B cell (primary cell): ENCODE measurements around the gene HSD17B12. TPM values are rescaled to one million over a fixed set of nuclear protein-coding genes. Genes with fewer than 3 reads are reported as not detected.

Experiments used
- ATAC-seq: fragments of 200-7000 bp; cut with Tn5 transposase; one replicate; pipeline ENCODE4 v1.10.0; 2021; ENCODE audit warnings: low read depth, mild to moderate bottlenecking, moderate number of reproducible peaks, moderate library complexity
- CTCF ChIA-PET: fragments of 350-600 bp; sonication (Branson Sonifier 250); formaldehyde crosslinking; loops from one replicate; lab custom pipeline; 2021; ENCODE audit warnings: antibody characterized with exemption, inconsistent platforms; lab: Charles Lee
- POLR2A ChIA-PET: fragments of 350-600 bp; sonication (Branson Sonifier 250); formaldehyde crosslinking; loops from one replicate; lab custom pipeline; 2021; ENCODE audit warnings: antibody characterized with exemption; lab: Charles Lee
- DNase-seq: peaks from one replicate; pipeline ENCODE4 v3.0.0; 2013
- H2AFZ ChIP-seq: 2 replicates; pipeline ENCODE4 v1.6.1; 2012; ENCODE audit warnings: mild to moderate bottlenecking, low read depth, low read length; ENCODE audit not compliant: insufficient read depth, poor library complexity, severe bottlenecking
- H3K27ac ChIP-seq, 2 donors: 1 replicate in 1 of 2; 2 replicates in 1 of 2; pipeline ENCODE4 v1.5.1; 2012 to 2013; ENCODE audit warnings: low read length in 2 of 2, mild to moderate bottlenecking in 2 of 2, moderate library complexity in 1 of 2
- H3K27me3 ChIP-seq, 4 experiments: fragments of 200-600 bp in 1 of 4; sonication (generic) in 1 of 4; replicated peaks in 1 of 4; 1 replicate in 2 of 4; 2 replicates in 2 of 4; pipeline versions ENCODE4 v1.6.1 to v1.7.0; 2013 to 2016; ENCODE audit warnings: low read length in 3 of 4, mild to moderate bottlenecking in 2 of 4, mixed read lengths in 1 of 4, moderate library complexity in 1 of 4; ENCODE audit not compliant: insufficient read depth in 4 of 4, control insufficient read depth in 3 of 4; ENCODE audit errors: control extremely low read depth in 1 of 4
- H3K36me3 ChIP-seq, 2 experiments: replicated peaks in 1 of 2; 1 replicate in 1 of 2; 2 replicates in 1 of 2; pipeline versions ENCODE4 v1.6.1 to v1.7.1; 2013; ENCODE audit warnings: low read length in 1 of 2; ENCODE audit not compliant: insufficient read depth in 2 of 2, control insufficient read depth in 1 of 2; ENCODE audit errors: control extremely low read depth in 1 of 2, extremely low read depth in 1 of 2
- H3K4me1 ChIP-seq, 2 donors: fragments of 200-600 bp in 1 of 2; sonication (generic) in 1 of 2; 1 replicate in 1 of 2; 2 replicates in 1 of 2; pipeline versions ENCODE4 v1.5.1 to v1.6.1; 2013 to 2017; ENCODE audit warnings: low read length in 2 of 2; ENCODE audit not compliant: control insufficient read depth in 2 of 2, insufficient read depth in 2 of 2
- H3K4me2 ChIP-seq: replicated peaks from 2 replicates; pipeline ENCODE3; 2012; ENCODE audit warnings: mild to moderate bottlenecking, low read depth, low read length; ENCODE audit not compliant: poor library complexity, severe bottlenecking
- H3K4me3 ChIP-seq, 5 experiments: fragments of 200-600 bp in 1 of 5; sonication (generic) in 1 of 5; 1 replicate in 3 of 5; 2 replicates in 2 of 5; pipeline versions ENCODE4 v1.5.1 to v1.7.0; 2011 to 2016; ENCODE audit warnings: low read length in 4 of 5, mild to moderate bottlenecking in 4 of 5, low read depth in 2 of 5, control low read depth in 1 of 5, moderate library complexity in 1 of 5; ENCODE audit not compliant: insufficient read depth in 1 of 5; ENCODE audit errors: control extremely low read depth in 1 of 5, extremely low read depth in 1 of 5
- H3K79me2 ChIP-seq: fragments of 200-600 bp; sonication (generic); one replicate; pipeline ENCODE4 v1.6.0; 2016; ENCODE audit warnings: low read length; ENCODE audit not compliant: control insufficient read depth, insufficient read depth
- H3K9ac ChIP-seq: fragments of 200-600 bp; sonication (generic); 2 replicates; pipeline ENCODE4 v1.6.1; 2017; ENCODE audit warnings: mild to moderate bottlenecking, low read length, moderate library complexity
- H3K9me3 ChIP-seq, 3 donors: one replicate each; pipeline versions ENCODE4 v1.6.1 to v1.7.1; 2013; ENCODE audit warnings: low read length in 2 of 3; ENCODE audit not compliant: control insufficient read depth in 2 of 3, insufficient read depth in 1 of 3; ENCODE audit errors: control extremely low read depth in 1 of 3
- H4K20me1 ChIP-seq: 2 replicates; pipeline ENCODE4 v1.6.0; 2012; ENCODE audit warnings: mild to moderate bottlenecking, low read length; ENCODE audit not compliant: insufficient read depth, control insufficient read depth, poor library complexity, severe bottlenecking
- H3K27ac Mint-ChIP-seq: one replicate; pipeline ENCODE4 v1.8.0; 2021; ENCODE audit warnings: mixed read lengths
- H3K27me3 Mint-ChIP-seq: one replicate; pipeline ENCODE4 v1.8.0; 2021; ENCODE audit warnings: mixed read lengths
- H3K4me1 Mint-ChIP-seq: one replicate; pipeline ENCODE4 v1.8.0; 2021; ENCODE audit warnings: mixed read lengths
- H3K4me3 Mint-ChIP-seq: one replicate; pipeline ENCODE4 v1.8.0; 2021; ENCODE audit warnings: mixed read lengths
- H3K9me3 Mint-ChIP-seq: one replicate; pipeline ENCODE4 v1.8.0; 2022; ENCODE audit warnings: mixed read lengths; ENCODE audit not compliant: insufficient read depth
- CTCF ChIP-seq: fragments of 200-600 bp; IDR thresholded peaks from one replicate; pipeline ENCODE4 v1.8.0; 2022; ENCODE audit warnings: antibody characterized with exemption, mild to moderate bottlenecking
- EZH2 ChIP-seq: IDR thresholded peaks from 2 replicates; pipeline ENCODE4 v1.6.1; 2012; ENCODE audit warnings: borderline replicate concordance, low read depth, mild to moderate bottlenecking, moderate library complexity, low read length; ENCODE audit not compliant: insufficient read depth, poor library complexity, severe bottlenecking
- WGBS: methylation state at CpG from one replicate; pipeline ENCODE4 v1.1.5; 2013; ENCODE audit warnings: missing lambda C conversion rate; ENCODE audit not compliant: insufficient coverage; 5-methylcytosine and 5-hydroxymethylcytosine counted together
- intact Hi-C: fragments of 100-400 bp; cut with micrococcal nuclease; formaldehyde crosslinking; loops from one replicate; pipeline ENCODE4 v1.10.0; 2022
- polyA plus RNA-seq: library from polyadenylated mRNA; depleted of rRNA; stranded (reverse); fragments of >200 nt; gene quantifications from 2 replicates; pipeline ENCODE4 v1.2.3, GENCODE V29; 2012
- small RNA-seq: library from RNA; depleted of rRNA; stranded (forward); fragments of <200 nt; gene quantifications from one replicate; pipeline ENCODE3, GENCODE V24; 2012; ENCODE audit warnings: low replicate concordance, low read depth; ENCODE audit not compliant: insufficient read length
- total RNA-seq, 2 donors: library from RNA; stranded (reverse); fragments of 120-200 nt in 1 of 2; gene quantifications; 1 replicate in 1 of 2; 2 replicates in 1 of 2; pipeline versions ENCODE4 v1.2.3 to v1.2.4, GENCODE V29; 2013 to 2022

The HSD17B12 gene
- total and polyA plus RNA-seq, 2 donors (not counting 1 experiment from before 2014, with no cell fraction given): 13.1 to 34.6 TPM

DNA sequence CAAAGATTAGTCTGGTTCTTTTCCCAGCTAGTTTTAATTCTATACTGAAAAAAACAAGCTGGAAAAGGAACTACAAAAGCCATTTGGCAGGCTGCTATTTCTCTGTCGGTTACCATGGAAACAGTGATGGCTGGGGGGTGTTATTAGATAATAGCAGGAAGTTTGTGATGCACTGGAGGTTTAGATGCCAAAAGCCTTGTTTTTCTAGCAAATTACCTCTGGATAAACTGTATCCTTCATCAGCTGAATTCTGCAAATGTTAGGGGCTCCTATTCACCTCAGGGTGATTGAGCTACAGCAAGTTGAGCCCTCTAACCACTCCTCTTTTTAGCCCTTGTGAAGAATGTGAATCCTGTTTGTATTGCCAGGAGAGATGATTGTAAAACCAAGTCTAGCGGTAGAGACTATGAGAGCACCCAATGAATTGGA lies 225.3 kb downstream of the HSD17B12 start:
- DNase-seq (no peak), ATAC-seq (no peak)
- TF ChIP-seq CTCF (no peak), EZH2 (no peak)
- ChIA-PET CTCF (no interaction called here), POLR2A (no interaction called here)
- Histone ChIP-seq H4K20me1 (no peaks in the 10 kb centered on the region), H3K4me3 (no peak overlapping the region), H3K36me3 (peaks cover 20 to 53% of the 10 kb centered on the region in 2 experiments), H2AFZ (no peak overlapping the region), H3K9ac (no peak overlapping the region), H3K27me3 (no peaks in the 10 kb centered on the region), H3K4me2 (no peak overlapping the region), H3K27ac (no peak overlapping the region), H3K9me3 (no peaks in the 10 kb centered on the region), H3K4me1 (no peaks in the 10 kb centered on the region), H3K79me2 (no peaks in the 10 kb centered on the region)
- H3K9me3 Mint-ChIP-seq: no peaks in the 10 kb centered on the region
- no peak overlapping the region for H3K4me3 Mint-ChIP-seq
- H3K27ac Mint-ChIP-seq: no peak overlapping the region
- no peaks in the 10 kb centered on the region for H3K27me3 Mint-ChIP-seq
- H3K4me1 Mint-ChIP-seq: peaks cover 9% of the 10 kb centered on the region
- intact Hi-C loops: no loop called here
- WGBS: 90% methylated on average over 2 of the region's 2 CpGs

Small RNA genes lying within 50 kb of the gene (small RNA-seq; reads per million reads assigned to genes)
- gene PHBP2 (not detected), gene RPL23AP63 (not detected)

Other genes with a start within 250 kb of the HSD17B12 start
- 26.7 and 27.3 TPM in 2 replicates for gene ALKBH3, start 200.1 kb downstream of the HSD17B12 start, total RNA-seq
- 22.3 and 25.5 TPM in 2 replicates for gene ALKBH3, start 200.1 kb downstream of the HSD17B12 start, polyA plus RNA-seq